Measurements from ENCODE around the gene LRFN3.

The LRFN3 gene

DNA sequence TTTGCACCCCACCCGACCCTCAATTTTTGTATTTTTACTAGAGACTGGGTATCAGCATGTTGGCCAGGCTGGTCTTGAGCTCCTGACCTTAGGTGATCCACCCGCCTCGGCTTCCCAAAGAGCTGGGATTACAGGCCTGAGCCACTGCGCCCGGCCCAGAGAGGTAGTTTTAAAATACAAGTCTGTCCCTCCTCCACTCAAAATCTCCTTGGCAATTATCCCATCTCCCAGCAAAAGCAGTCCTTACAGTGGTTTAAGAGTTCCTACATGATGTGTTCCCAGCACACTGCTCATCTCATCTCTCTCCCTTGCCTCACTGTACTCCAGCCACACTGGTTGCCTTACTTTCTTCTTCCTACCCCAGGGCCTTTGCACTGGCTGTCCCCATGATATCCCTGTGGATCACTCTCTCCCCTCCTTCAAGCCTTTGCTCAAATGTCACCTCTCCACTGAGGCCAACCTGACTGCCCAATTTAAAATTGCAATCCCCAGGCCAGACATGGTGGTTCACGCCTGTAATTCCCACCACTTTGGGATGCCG, 24.3 kb downstream of the LRFN3 start:
- no peak for DNase-seq (ENCODE audit: low read depth, low spot score)
- Histone ChIP-seq H3K4me1 (ENCODE audit: insufficient read depth, insufficient read length) (peaks cover 9% of the 10 kb centered on the region), H3K9me3 (ENCODE audit: insufficient read depth, low read length) (no peaks in the 10 kb centered on the region), H3K9ac (ENCODE audit: insufficient read length, low read depth) (no peak overlapping the region), H3K27me3 (ENCODE audit: insufficient read depth, insufficient read length) (peaks cover 52% of the 10 kb centered on the region), H3K4me3 (ENCODE audit: insufficient read length, low read depth) (no peak overlapping the region), H3K36me3 (ENCODE audit: insufficient read depth, insufficient read length, low read length) (no peaks in the 10 kb centered on the region)
- no peak for TF ChIP-seq ZNF274 (IDR thresholded peaks at IDR 0.05; ENCODE audit: low read depth, low read length)
- TF ChIP-seq YY1 (IDR thresholded peaks at IDR 0.05; ENCODE audit: insufficient read depth, insufficient read length), result no peak

- Histone ChIP-seq H3K36me3 (ENCODE audit: insufficient read depth, insufficient read length, low read length) (no peaks in the 10 kb centered on the region), H3K9me3 (ENCODE audit: insufficient read depth, low read length) (no peaks in the 10 kb centered on the region), H3K9ac (ENCODE audit: insufficient read length, low read depth) (no peak overlapping the region), H3K27me3 (ENCODE audit: insufficient read depth, insufficient read length) (peaks cover 36% of the 10 kb centered on the region), H3K4me3 (ENCODE audit: insufficient read length, low read depth) (no peak overlapping the region), H3K4me1 (ENCODE audit: insufficient read depth, insufficient read length) (peaks cover 9% of the 10 kb centered on the region)
- peak; percentile 51 for DNase-seq (ENCODE audit: low read depth, low spot score)
- TF ChIP-seq YY1 (IDR thresholded peaks at IDR 0.05; ENCODE audit: insufficient read depth, insufficient read length) (no peak), SUZ12 (IDR thresholded peaks at IDR 0.05; ENCODE audit: extremely low read depth, insufficient read depth, insufficient read length) (no peak), ZNF274 (IDR thresholded peaks at IDR 0.05; ENCODE audit: low read depth, low read length) (no peak)
Measured at GRCh38 chr19:35963514-35963913, 27.3 kb downstream of the LRFN3 start.

DNA sequence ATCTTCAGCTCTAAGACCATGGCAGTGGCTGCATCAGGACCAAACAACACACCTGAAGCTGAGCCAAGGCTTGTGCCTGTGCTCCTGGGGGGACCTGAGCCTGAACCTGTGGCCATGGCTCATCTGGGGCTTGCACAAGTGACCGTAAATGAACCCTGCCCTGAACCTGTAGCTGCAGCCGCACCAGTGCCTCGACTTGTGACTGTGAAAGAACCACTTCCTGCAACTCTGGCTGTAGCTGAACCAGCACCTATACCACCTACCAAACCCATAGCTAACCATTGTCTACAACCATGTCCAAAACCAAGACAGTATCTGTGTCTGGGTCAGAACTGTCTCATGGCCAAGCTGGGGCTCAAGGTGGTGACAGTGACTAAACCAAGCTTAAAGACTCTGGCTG, 30.6 kb downstream of the LRFN3 start:
- Histone ChIP-seq H3K4me1 (ENCODE audit: insufficient read depth, insufficient read length) (no peaks in the 10 kb centered on the region), H3K4me3 (ENCODE audit: insufficient read length, low read depth) (no peak overlapping the region), H3K9me3 (ENCODE audit: insufficient read depth, low read length) (no peaks in the 10 kb centered on the region), H3K27me3 (ENCODE audit: insufficient read depth, insufficient read length) (peaks cover 6% of the 10 kb centered on the region), H3K9ac (ENCODE audit: insufficient read length, low read depth) (no peak overlapping the region), H3K36me3 (ENCODE audit: insufficient read depth, insufficient read length, low read length) (no peaks in the 10 kb centered on the region)
- TF ChIP-seq SUZ12 (IDR thresholded peaks at IDR 0.05; ENCODE audit: extremely low read depth, insufficient read depth, insufficient read length) (no peak), ZNF274 (IDR thresholded peaks at IDR 0.05; ENCODE audit: low read depth, low read length) (no peak), YY1 (IDR thresholded peaks at IDR 0.05; ENCODE audit: insufficient read depth, insufficient read length) (no peak)
- DNase-seq (ENCODE audit: low read depth, low spot score), result no peak

DNA sequence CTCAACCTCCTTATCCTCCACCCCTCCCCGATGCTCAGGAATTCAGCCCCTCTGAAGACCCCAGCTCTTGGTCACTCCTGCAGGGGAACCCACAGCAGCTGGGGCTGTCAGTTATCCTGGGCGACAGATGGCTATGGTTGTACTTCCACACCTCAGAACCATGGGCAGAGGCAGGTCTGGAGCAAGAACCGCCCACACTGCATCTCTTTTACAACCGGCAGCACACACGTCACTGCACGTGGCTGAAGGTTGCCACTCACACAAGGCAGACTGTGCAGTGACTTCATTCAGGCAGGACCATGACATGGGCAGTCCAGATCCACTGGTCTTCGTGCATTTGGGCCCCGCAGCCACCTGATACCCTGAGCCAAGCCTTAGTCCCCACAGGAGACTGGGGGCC, 37.3 kb downstream of the LRFN3 start:
- no peak for DNase-seq (ENCODE audit: low read depth, low spot score)
- Histone ChIP-seq H3K4me3 (ENCODE audit: insufficient read length, low read depth) (no peak overlapping the region), H3K36me3 (ENCODE audit: insufficient read depth, insufficient read length, low read length) (no peaks in the 10 kb centered on the region), H3K9me3 (ENCODE audit: insufficient read depth, low read length) (no peaks in the 10 kb centered on the region), H3K9ac (ENCODE audit: insufficient read length, low read depth) (no peak overlapping the region), H3K27me3 (ENCODE audit: insufficient read depth, insufficient read length) (no peaks in the 10 kb centered on the region), H3K4me1 (ENCODE audit: insufficient read depth, insufficient read length) (no peaks in the 10 kb centered on the region)
- TF ChIP-seq YY1 (IDR thresholded peaks at IDR 0.05; ENCODE audit: insufficient read depth, insufficient read length) (no peak), ZNF274 (IDR thresholded peaks at IDR 0.05; ENCODE audit: low read depth, low read length) (no peak), SUZ12 (IDR thresholded peaks at IDR 0.05; ENCODE audit: extremely low read depth, insufficient read depth, insufficient read length) (no peak)

DNA sequence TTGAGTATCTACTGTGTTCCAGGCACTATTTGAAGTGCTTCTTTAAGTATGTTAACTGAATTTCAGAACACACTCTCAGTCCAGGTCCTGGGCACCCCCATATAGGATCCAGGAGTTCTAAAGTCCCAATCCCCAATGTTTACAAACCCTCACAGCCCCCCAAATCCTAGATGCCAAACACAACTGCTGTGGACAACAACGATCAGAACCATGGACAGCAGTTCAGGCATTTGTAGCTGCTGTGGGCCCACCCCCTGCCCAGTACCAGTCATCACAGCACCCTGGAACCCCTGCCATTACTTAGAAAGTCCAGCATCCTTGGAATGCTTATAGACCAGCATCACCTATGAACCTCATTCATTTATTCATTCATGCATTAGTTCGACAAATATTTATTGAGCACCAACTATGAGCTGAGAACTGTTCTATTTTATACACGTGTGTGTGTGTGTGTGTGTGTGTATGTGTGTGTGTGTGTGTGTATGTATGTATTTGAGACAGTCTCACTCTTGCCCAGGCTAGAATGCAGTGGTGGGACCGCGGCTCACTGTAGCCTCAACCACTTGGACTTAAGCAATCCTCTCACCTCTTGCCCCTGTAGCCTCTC, 39.5 kb downstream of the LRFN3 start:
- no peak for DNase-seq (ENCODE audit: low read depth, low spot score)
- Histone ChIP-seq H3K4me1 (ENCODE audit: insufficient read depth, insufficient read length) (peaks cover 2% of the 10 kb centered on the region), H3K36me3 (ENCODE audit: insufficient read depth, insufficient read length, low read length) (no peaks in the 10 kb centered on the region), H3K9me3 (ENCODE audit: insufficient read depth, low read length) (no peaks in the 10 kb centered on the region), H3K4me3 (ENCODE audit: insufficient read length, low read depth) (no peak overlapping the region), H3K27me3 (ENCODE audit: insufficient read depth, insufficient read length) (no peaks in the 10 kb centered on the region), H3K9ac (ENCODE audit: insufficient read length, low read depth) (no peak overlapping the region)
- TF ChIP-seq ZNF274 (IDR thresholded peaks at IDR 0.05; ENCODE audit: low read depth, low read length) (no peak), SUZ12 (IDR thresholded peaks at IDR 0.05; ENCODE audit: extremely low read depth, insufficient read depth, insufficient read length) (no peak)

- Histone ChIP-seq H3K36me3 (ENCODE audit: insufficient read depth, insufficient read length, low read length) (no peaks in the 10 kb centered on the region), H3K9me3 (ENCODE audit: insufficient read depth, low read length) (no peaks in the 10 kb centered on the region), H3K9ac (ENCODE audit: insufficient read length, low read depth) (no peak overlapping the region), H3K4me1 (ENCODE audit: insufficient read depth, insufficient read length) (peaks cover 2% of the 10 kb centered on the region), H3K4me3 (ENCODE audit: insufficient read length, low read depth) (no peak overlapping the region), H3K27me3 (ENCODE audit: insufficient read depth, insufficient read length) (peaks cover 3% of the 10 kb centered on the region)
- DNase-seq (ENCODE audit: low read depth, low spot score), result no peak
- no peak for TF ChIP-seq YY1 (IDR thresholded peaks at IDR 0.05; ENCODE audit: insufficient read depth, insufficient read length)
- no peak for TF ChIP-seq SUZ12 (IDR thresholded peaks at IDR 0.05; ENCODE audit: extremely low read depth, insufficient read depth, insufficient read length)
- TF ChIP-seq ZNF274 (IDR thresholded peaks at IDR 0.05; ENCODE audit: low read depth, low read length), result no peak
Measured at GRCh38 chr19:35977446-35978222, 41.5 kb downstream of the LRFN3 start.

DNA sequence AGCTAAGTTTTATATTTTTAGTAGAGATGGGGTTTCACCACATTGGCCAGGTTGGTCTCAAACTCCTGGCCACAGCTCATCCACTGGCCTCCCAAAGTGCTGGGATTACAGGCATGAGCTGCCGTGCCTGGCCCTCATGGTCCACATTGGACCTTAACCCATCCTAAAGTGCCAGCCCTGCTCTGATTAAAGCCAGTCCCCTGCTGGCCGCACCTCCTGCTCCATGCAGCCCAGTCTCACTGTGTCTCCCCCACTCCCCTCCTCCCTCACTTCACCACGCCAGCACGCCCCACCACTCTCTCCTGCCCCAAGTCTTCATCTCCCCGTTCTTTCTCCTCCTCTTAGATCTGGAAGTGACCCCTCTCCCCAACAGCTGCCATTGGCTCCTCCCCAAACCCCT, 42.1 kb downstream of the LRFN3 start:
- Histone ChIP-seq H3K36me3 (ENCODE audit: insufficient read depth, insufficient read length, low read length) (no peaks in the 10 kb centered on the region), H3K4me3 (ENCODE audit: insufficient read length, low read depth) (no peak overlapping the region), H3K9ac (ENCODE audit: insufficient read length, low read depth) (no peak overlapping the region), H3K9me3 (ENCODE audit: insufficient read depth, low read length) (no peaks in the 10 kb centered on the region), H3K4me1 (ENCODE audit: insufficient read depth, insufficient read length) (peaks cover 2% of the 10 kb centered on the region), H3K27me3 (ENCODE audit: insufficient read depth, insufficient read length) (peaks cover 8% of the 10 kb centered on the region)
- no peak for DNase-seq (ENCODE audit: low read depth, low spot score)
- TF ChIP-seq YY1 (IDR thresholded peaks at IDR 0.05; ENCODE audit: insufficient read depth, insufficient read length) (no peak), SUZ12 (IDR thresholded peaks at IDR 0.05; ENCODE audit: extremely low read depth, insufficient read depth, insufficient read length) (no peak), ZNF274 (IDR thresholded peaks at IDR 0.05; ENCODE audit: low read depth, low read length) (no peak)
